MM.1S (cell line): ENCODE results near the gene SGK1.

Experiments
- DNase-seq: peaks from one replicate; pipeline ENCODE4 v3.0.0-alpha.2; 2015
- H2AFZ ChIP-seq: fragments of 300-600 bp; sonication (generic); 2 replicates; pipeline ENCODE4 v1.6.0; 2016; ENCODE audit warnings: antibody characterized with exemption, low read length
- H3F3A ChIP-seq: fragments of 300-600 bp; sonication (generic); 2 replicates; pipeline ENCODE4 v1.6.1; 2016; ENCODE audit warnings: mild to moderate bottlenecking, antibody characterized with exemption, low read length, moderate library complexity, mixed read lengths; ENCODE audit not compliant: insufficient read depth
- H3K27ac ChIP-seq: fragments of 300-600 bp; sonication (generic); 2 replicates; pipeline ENCODE4 v1.5.1; 2016; ENCODE audit warnings: mild to moderate bottlenecking, low read length
- H3K27me3 ChIP-seq: fragments of 300-600 bp; sonication (generic); replicated peaks from 2 replicates; pipeline ENCODE4 v1.6.0; 2016; ENCODE audit warnings: low read length; ENCODE audit not compliant: insufficient read depth
- H3K36me3 ChIP-seq: fragments of 300-600 bp; sonication (generic); replicated peaks from 2 replicates; pipeline ENCODE4 v1.6.1; 2016; ENCODE audit warnings: mild to moderate bottlenecking, low read length, mixed read lengths; ENCODE audit not compliant: insufficient read depth
- H3K4me1 ChIP-seq: fragments of 300-600 bp; sonication (generic); 2 replicates; pipeline ENCODE4 v1.6.1; 2016; ENCODE audit warnings: low read length, mixed read lengths
- H3K4me2 ChIP-seq: fragments of 300-600 bp; sonication (generic); 2 replicates; pipeline ENCODE4 v1.6.0; 2016; ENCODE audit warnings: low read depth, low read length
- H3K4me3 ChIP-seq: fragments of 300-600 bp; sonication (generic); 2 replicates; pipeline ENCODE4 v1.5.1; 2016; ENCODE audit warnings: low read length, mixed read lengths
- H3K79me2 ChIP-seq: fragments of 300-600 bp; sonication (generic); 2 replicates; pipeline ENCODE4 v1.6.1; 2016; ENCODE audit warnings: mixed run types, low read length, mixed read lengths
- H3K9ac ChIP-seq: fragments of 300-600 bp; sonication (generic); 2 replicates; pipeline ENCODE4 v1.6.1; 2016; ENCODE audit warnings: low read length, mixed read lengths
- H3K9me2 ChIP-seq: fragments of 300-600 bp; sonication (generic); replicated peaks from 2 replicates; pipeline ENCODE4 v1.6.1; 2016; ENCODE audit warnings: mild to moderate bottlenecking, low read length, mixed read lengths; ENCODE audit not compliant: insufficient read depth
- H3K9me3 ChIP-seq: fragments of 300-600 bp; sonication (generic); replicated peaks from 2 replicates; pipeline ENCODE4 v1.6.1; 2016; ENCODE audit warnings: mild to moderate bottlenecking, low read length, mixed read lengths; ENCODE audit not compliant: insufficient read depth
- H4K20me1 ChIP-seq: fragments of 300-600 bp; sonication (generic); 2 replicates; pipeline ENCODE4 v1.6.1; 2016; ENCODE audit warnings: mild to moderate bottlenecking, low read length, moderate library complexity, mixed read lengths; ENCODE audit not compliant: insufficient read depth
- CTCF ChIP-seq: fragments of 300-600 bp; sonication (generic); IDR thresholded peaks from 2 replicates; pipeline ENCODE4 v1.5.1; 2016; ENCODE audit warnings: antibody characterized with exemption, low read length, mixed read lengths
- EZH2 ChIP-seq: fragments of 300-600 bp; sonication (generic); optimal IDR thresholded peaks from 2 replicates; pipeline ENCODE3; 2017; ENCODE audit warnings: low read depth, mild to moderate bottlenecking, antibody characterized with exemption, low read length, mixed read lengths
- EZH2phosphoT487 ChIP-seq: fragments of 300-600 bp; sonication (generic); IDR thresholded peaks from 2 replicates; pipeline ENCODE4 v1.6.1; 2018; ENCODE audit warnings: antibody characterized with exemption, low read length

The SGK1 gene

DNA sequence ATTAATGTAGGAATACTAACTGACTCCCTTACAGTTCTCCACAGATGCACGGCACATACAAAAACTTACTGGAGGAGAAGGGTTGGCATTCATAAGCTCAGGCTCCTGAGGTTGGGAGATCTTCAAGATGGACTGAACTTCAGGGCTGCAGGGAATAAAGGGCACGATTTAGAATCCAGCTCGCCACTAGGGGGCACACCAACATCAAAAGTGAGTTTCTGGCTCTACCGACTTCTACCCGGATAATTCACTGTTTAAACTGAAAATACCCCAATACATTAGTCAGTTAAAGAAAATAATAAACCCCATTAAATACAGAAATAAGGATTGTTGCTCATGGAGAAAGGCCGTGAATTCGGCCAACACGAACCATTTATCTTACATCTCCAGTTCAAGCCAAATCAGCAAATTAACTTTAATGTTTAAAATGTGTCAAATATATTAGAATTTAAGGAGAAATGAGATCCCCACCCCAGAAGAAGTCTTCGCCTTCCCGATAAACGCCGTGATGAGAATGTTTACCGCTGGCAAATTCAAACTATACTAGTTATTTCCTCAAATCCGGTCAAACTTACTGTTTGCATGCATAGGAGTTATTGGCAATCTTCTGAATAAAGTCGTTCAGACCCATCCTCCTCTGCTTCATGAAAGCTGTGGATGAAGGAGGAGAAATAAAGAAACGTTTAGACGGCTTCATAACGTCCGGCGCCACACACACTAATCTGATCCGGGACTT, 143.8 kb downstream of the SGK1 start:
- Histone ChIP-seq H3F3A (peaks cover 41% of the 10 kb centered on the region), H3K4me3 (peak overlapping the region; percentile 75), H2AFZ (peak overlapping the region; percentile 3; the same call in 1 of the 2 replicates), H3K36me3 (peaks cover 29% of the 10 kb centered on the region), H3K27ac (peak overlapping the region; percentile 81; the same call in 1 of the 2 replicates), H3K27me3 (no peaks in the 10 kb centered on the region), H3K79me2 (peaks cover 40% of the 10 kb centered on the region), H3K9me3 (no peaks in the 10 kb centered on the region), H3K9me2 (no peaks in the 10 kb centered on the region), H3K9ac (peak overlapping the region; percentile 92), H3K4me1 (peaks cover 29% of the 10 kb centered on the region), H3K4me2 (peak overlapping the region; percentile 63), H4K20me1 (0 out of 2 replicates have a peak, but pooled peaks cover 10% of the 10 kb centered on the region)
- TF ChIP-seq CTCF (peak; percentile 77), EZH2 (no peak), EZH2phosphoT487 (no peak)
- peak; percentile 80 for DNase-seq

GRCh38 chr6:134173366-134173725, 144.6 kb downstream of the SGK1 start:
- H4K20me1 ChIP-seq: 0 out of 2 replicates have a peak, but pooled peaks cover 10% of the 10 kb centered on the region
- peaks cover 25% of the 10 kb centered on the region for H3K4me1 ChIP-seq
- H3K36me3 ChIP-seq: peaks cover 29% of the 10 kb centered on the region
- H3K27me3 ChIP-seq: no peaks in the 10 kb centered on the region
- no peak for TF ChIP-seq CTCF
- TF ChIP-seq EZH2: no peak
- TF ChIP-seq EZH2phosphoT487: no peak
- H3K79me2 ChIP-seq: peaks cover 40% of the 10 kb centered on the region
- DNase-seq: no peak
- no peak overlapping the region for H3K27ac ChIP-seq
- H3F3A ChIP-seq: peaks cover 46% of the 10 kb centered on the region
- H3K9me3 ChIP-seq: no peaks in the 10 kb centered on the region
- no peaks in the 10 kb centered on the region for H3K9me2 ChIP-seq
- H3K9ac ChIP-seq: peak overlapping the region; percentile 92; the same call in 1 of the 2 replicates
- peak overlapping the region; percentile 63 for H3K4me2 ChIP-seq
- no peak overlapping the region for H2AFZ ChIP-seq
- H3K4me3 ChIP-seq: peak overlapping the region; percentile 75

DNA sequence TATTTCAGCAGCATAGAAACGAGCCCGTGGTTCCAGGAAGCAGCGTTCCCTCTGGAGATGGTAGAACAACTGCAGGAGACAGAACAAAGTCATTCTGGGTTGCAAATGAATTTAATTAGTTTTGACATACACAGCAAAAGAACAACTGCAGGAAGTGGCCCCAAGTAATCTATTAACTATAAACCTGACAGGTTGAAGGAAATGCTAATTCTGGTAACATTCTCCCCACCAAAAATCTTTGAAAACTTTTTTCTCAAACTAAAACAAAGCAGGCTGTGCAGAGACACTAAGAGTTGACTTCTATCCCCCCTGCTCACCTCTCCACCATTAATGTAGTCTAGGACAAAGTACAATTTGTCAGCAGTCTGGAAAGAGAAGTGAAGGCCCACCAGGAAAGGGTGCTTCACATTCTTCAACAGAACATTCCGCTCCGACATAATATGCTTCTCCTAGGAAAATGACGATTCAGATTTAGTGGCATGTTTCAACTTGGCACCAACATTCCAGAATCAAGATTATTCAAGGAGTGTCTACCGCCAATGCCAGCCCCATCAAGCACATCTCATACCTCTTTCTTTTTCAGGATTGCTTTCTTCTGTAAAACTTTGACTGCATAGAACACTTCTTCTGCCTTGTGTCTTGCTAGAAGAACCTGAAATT, 145.1 kb downstream of the SGK1 start:
- 0 out of 2 replicates have a peak, but pooled peaks cover 10% of the 10 kb centered on the region for H4K20me1 ChIP-seq
- peaks cover 29% of the 10 kb centered on the region for H3K36me3 ChIP-seq
- H3K4me3 ChIP-seq: peak overlapping the region; percentile 75
- H3K27me3 ChIP-seq: no peaks in the 10 kb centered on the region
- no peak overlapping the region for H2AFZ ChIP-seq
- H3K4me2 ChIP-seq: peak overlapping the region; percentile 63
- H3K9me3 ChIP-seq: no peaks in the 10 kb centered on the region
- no peaks in the 10 kb centered on the region for H3K9me2 ChIP-seq
- peak overlapping the region; percentile 92; the same call in 1 of the 2 replicates for H3K9ac ChIP-seq
- no peak for DNase-seq
- TF ChIP-seq CTCF: no peak
- TF ChIP-seq EZH2phosphoT487: no peak
- TF ChIP-seq EZH2: no peak
- peaks cover 49% of the 10 kb centered on the region for H3F3A ChIP-seq
- H3K79me2 ChIP-seq: peaks cover 40% of the 10 kb centered on the region
- H3K27ac ChIP-seq: no peak overlapping the region
- peaks cover 21% of the 10 kb centered on the region for H3K4me1 ChIP-seq
